Keratinocyte (primary cell): ENCODE results near the gene NOL7.

Experiments
- CTCF ChIP-seq, 3 experiments: IDR thresholded peaks in 1 of 3; conservative IDR thresholded peaks in 1 of 3; optimal IDR thresholded peaks in 1 of 3; 2 replicates in 2 of 3; 3 replicates in 1 of 3; pipeline versions ENCODE3 to v1.5.1; 2011; ENCODE audit warnings: low read length in 3 of 3, mild to moderate bottlenecking in 3 of 3, moderate library complexity in 2 of 3, control low read depth in 1 of 3, inconsistent platforms in 1 of 3; ENCODE audit not compliant: insufficient read depth in 2 of 3; ENCODE audit errors: extremely low read depth in 1 of 3
- EZH2 ChIP-seq: IDR thresholded peaks from one replicate; pipeline ENCODE4 v1.6.1; 2012; ENCODE audit warnings: inconsistent platforms, mild to moderate bottlenecking, low read length, moderate library complexity

- no peak for TF ChIP-seq CTCF (optimal IDR thresholded peaks at IDR 0.05 in 1 of 3, IDR thresholded peaks at IDR 0.05 in 1 of 3, conservative IDR thresholded peaks at IDR 0.05 in 1 of 3; ENCODE audit: extremely low read depth in 1 of 3, insufficient read depth in 2 of 3, low read length in 3 of 3)
- TF ChIP-seq EZH2 = no peak
These were observed 46.5 kb downstream of the NOL7 start for GRCh38 chr6:13661647-13662046.
